HG02970 (cell line): Measurements from ENCODE around the gene FGF18.
"Not testable (repeated sequence)": the region's sequence is repeated elsewhere in the genome, so short reads cannot be mapped to it uniquely, and the experiment has no call there.

Source experiments
- ATAC-seq: cut with Tn5 transposase; IDR thresholded peaks from one replicate; pipeline ENCODE4 v1.9.1; 2021; ENCODE audit warnings: mild to moderate bottlenecking, moderate library complexity, moderate number of reproducible peaks; ENCODE audit not compliant: unreplicated experiment, low FRiP score

FGF18 gene

GRCh38 chr5:171398660-171399059 is 20.8 kb upstream of the FGF18 start:
- ATAC-seq = not testable (repeated sequence)

- no peak for ATAC-seq
Measured at GRCh38 chr5:171400169-171400568, 19.3 kb upstream of the FGF18 start.

GRCh38 chr5:171401167-171401947 is 18.1 kb upstream of the FGF18 start:
- ATAC-seq = no peak

- ATAC-seq = not testable (repeated sequence)
Measured at GRCh38 chr5:171402751-171403150, 16.7 kb upstream of the FGF18 start.

GRCh38 chr5:171405615-171406014 is 13.8 kb upstream of the FGF18 start:
- no peak for ATAC-seq

GRCh38 chr5:171407234-171407633 is 12.2 kb upstream of the FGF18 start:
- ATAC-seq = no peak

- no peak for ATAC-seq
Measured at GRCh38 chr5:171409164-171410136, 10.0 kb upstream of the FGF18 start.

- ATAC-seq = no peak
Measured at GRCh38 chr5:171410181-171410580, 9.3 kb upstream of the FGF18 start.

GRCh38 chr5:171412186-171412585 is 7.3 kb upstream of the FGF18 start:
- no peak for ATAC-seq

GRCh38 chr5:171413153-171413910 is 6.1 kb upstream of the FGF18 start:
- no peak for ATAC-seq

GRCh38 chr5:171413993-171414392 is 5.5 kb upstream of the FGF18 start:
- ATAC-seq = not testable (repeated sequence)

- no peak for ATAC-seq
Measured at GRCh38 chr5:171415115-171415730, 4.2 kb upstream of the FGF18 start.

- ATAC-seq = no peak
Measured at GRCh38 chr5:171416160-171417049, 3.0 kb upstream of the FGF18 start.

- ATAC-seq = peak; percentile 59
Measured at GRCh38 chr5:171418316-171418981, 998 bp upstream of the FGF18 start.

- peak; percentile 19 for ATAC-seq
Measured at GRCh38 chr5:171419688-171420430, 412 bp downstream of the FGF18 start.

- no peak for ATAC-seq
Measured at GRCh38 chr5:171420431-171421241, 1.2 kb downstream of the FGF18 start.
